ENCODE measurements around the gene MXRA5. TPM values are rescaled to one million over a fixed set of nuclear protein-coding genes. Genes with fewer than 3 reads are reported as not detected.

The MXRA5 gene
- total RNA-seq, 1 donor from 2014 or later = 188 TPM

DNA sequence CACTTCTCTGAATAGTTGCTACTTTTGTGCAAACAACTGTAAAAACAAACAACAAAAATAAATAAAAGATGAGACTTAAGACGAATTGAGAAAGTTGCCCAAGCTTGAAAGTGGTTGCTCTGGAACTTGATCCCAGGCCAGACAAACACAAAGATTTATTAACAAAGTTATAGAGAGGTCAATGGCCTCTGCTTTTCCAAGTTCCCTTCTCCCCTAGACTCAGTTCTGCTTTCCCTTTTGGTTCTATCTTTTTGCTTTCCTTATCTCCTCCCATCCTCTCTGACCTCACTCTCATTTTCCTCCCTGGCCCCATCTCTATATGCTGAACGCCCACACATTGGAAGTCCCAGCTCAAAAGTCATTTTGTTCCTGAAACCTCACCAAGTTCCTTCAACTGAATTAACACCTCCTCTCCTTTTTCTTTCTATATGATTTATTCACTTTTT is 82.7 kb downstream of the MXRA5 start:
- no peak for DNase-seq (ENCODE audit: extremely low spot score, unreplicated experiment)
- Mint-ChIP-seq H3K9me3 (ENCODE audit: unreplicated experiment) (peaks cover 4% of the 10 kb centered on the region), H3K27me3 (ENCODE audit: unreplicated experiment) (no peaks in the 10 kb centered on the region), H3K4me1 (ENCODE audit: unreplicated experiment) (peaks cover 45% of the 10 kb centered on the region), H3K27ac (ENCODE audit: unreplicated experiment) (peak overlapping the region; percentile 94), H3K4me3 (ENCODE audit: unreplicated experiment) (peak overlapping the region; percentile 18), H3K36me3 (ENCODE audit: unreplicated experiment) (no peaks in the 10 kb centered on the region)
- TF ChIP-seq, protein P1, sequence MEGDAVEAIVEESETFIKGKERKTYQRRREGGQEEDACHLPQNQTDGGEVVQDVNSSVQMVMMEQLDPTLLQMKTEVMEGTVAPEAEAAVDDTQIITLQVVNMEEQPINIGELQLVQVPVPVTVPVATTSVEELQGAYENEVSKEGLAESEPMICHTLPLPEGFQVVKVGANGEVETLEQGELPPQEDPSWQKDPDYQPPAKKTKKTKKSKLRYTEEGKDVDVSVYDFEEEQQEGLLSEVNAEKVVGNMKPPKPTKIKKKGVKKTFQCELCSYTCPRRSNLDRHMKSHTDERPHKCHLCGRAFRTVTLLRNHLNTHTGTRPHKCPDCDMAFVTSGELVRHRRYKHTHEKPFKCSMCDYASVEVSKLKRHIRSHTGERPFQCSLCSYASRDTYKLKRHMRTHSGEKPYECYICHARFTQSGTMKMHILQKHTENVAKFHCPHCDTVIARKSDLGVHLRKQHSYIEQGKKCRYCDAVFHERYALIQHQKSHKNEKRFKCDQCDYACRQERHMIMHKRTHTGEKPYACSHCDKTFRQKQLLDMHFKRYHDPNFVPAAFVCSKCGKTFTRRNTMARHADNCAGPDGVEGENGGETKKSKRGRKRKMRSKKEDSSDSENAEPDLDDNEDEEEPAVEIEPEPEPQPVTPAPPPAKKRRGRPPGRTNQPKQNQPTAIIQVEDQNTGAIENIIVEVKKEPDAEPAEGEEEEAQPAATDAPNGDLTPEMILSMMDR (IDR thresholded peaks at IDR 0.05) = no peak

DNA sequence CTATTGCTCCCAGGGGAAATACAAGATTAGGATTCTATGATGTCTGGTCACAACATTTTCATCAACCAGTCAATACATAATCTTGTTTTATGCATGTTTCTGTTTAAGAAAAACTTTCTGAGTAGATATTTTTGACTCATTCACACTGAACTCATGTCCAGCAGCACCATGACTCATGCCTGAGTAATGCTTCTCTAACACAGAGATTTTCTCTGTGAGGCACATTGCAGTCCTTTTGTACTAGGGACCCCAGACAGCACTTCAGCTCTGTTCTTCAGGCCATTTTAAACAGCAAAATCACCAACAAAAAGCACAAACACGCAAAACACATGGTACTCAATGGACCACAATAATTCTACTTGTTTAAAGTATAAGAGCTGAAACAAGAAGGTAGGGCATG is 83.6 kb downstream of the MXRA5 start:
- Mint-ChIP-seq H3K4me1 (ENCODE audit: unreplicated experiment) (peaks cover 44% of the 10 kb centered on the region), H3K36me3 (ENCODE audit: unreplicated experiment) (no peaks in the 10 kb centered on the region), H3K9me3 (ENCODE audit: unreplicated experiment) (peaks cover 4% of the 10 kb centered on the region), H3K4me3 (ENCODE audit: unreplicated experiment) (no peak overlapping the region), H3K27ac (ENCODE audit: unreplicated experiment) (peak overlapping the region; percentile 94), H3K27me3 (ENCODE audit: unreplicated experiment) (no peaks in the 10 kb centered on the region)
- TF ChIP-seq, protein P1 (IDR thresholded peaks at IDR 0.05) = no peak
- no peak for DNase-seq (ENCODE audit: extremely low spot score, unreplicated experiment)

Data from osteocyte (in vitro differentiated cells).